K562 (cell line): ENCODE results near the gene PSMD8. TPM values are rescaled to one million over a fixed set of nuclear protein-coding genes. Genes with fewer than 3 reads are reported as not detected.

ENCODE experiments used
- CBX2 ChIP-seq: fragments of 200-600 bp; sonication (generic); IDR thresholded peaks from one replicate; pipeline ENCODE4 v1.6.1; 2012; ENCODE audit warnings: mild to moderate bottlenecking, low read length, inconsistent platforms; ENCODE audit not compliant: insufficient read depth, poor library complexity, severe bottlenecking
- ETS2 ChIP-seq: IDR thresholded peaks from 2 replicates; pipeline ENCODE4 v1.6.1; 2016; ENCODE audit warnings: borderline replicate concordance, missing genetic modification characterization, mild to moderate bottlenecking, moderate library complexity, missing compliant biosample characterization; ENCODE audit not compliant: poor library complexity, severe bottlenecking
- HCFC1 ChIP-seq: IDR thresholded peaks from 2 replicates; pipeline ENCODE4 v1.6.1; 2012; ENCODE audit warnings: low read depth, low read length, improper control_type of control experiment
- MTA3 ChIP-seq: fragments of 450-650 bp; formaldehyde crosslinking; IDR thresholded peaks from 2 replicates; pipeline ENCODE4 v1.6.1; 2017; ENCODE audit warnings: mild to moderate bottlenecking, borderline replicate concordance
- MYNN ChIP-seq, 2 experiments: sonication (generic); formaldehyde crosslinking in 1 of 2; IDR thresholded peaks; 2 replicates each; pipeline versions ENCODE4 v1.5.0 to v1.6.1; 2016 to 2020; ENCODE audit warnings: antibody characterized with exemption in 1 of 2, missing genetic modification reagents in 1 of 2
- PHF21A ChIP-seq: fragments of 450-650 bp; IDR thresholded peaks from 2 replicates; pipeline ENCODE4 v1.6.1; 2017; ENCODE audit warnings: low read depth, borderline replicate concordance
- RAD21 ChIP-seq, 2 experiments: fragments of 250-450 bp in 1 of 2; fragments of 450-650 bp in 1 of 2; sonication (Bioruptor Pico) in 1 of 2; formaldehyde crosslinking in 1 of 2; IDR thresholded peaks in 1 of 2; conservative IDR thresholded peaks in 1 of 2; 2 replicates each; pipeline versions ENCODE4 v1.4.0 to v1.8.0; 2020 to 2022; ENCODE audit warnings: mild to moderate bottlenecking in 2 of 2, moderate library complexity in 1 of 2
- SIX5 ChIP-seq, 2 experiments: IDR thresholded peaks; 2 replicates each; pipeline ENCODE4 v1.6.1; 2011; ENCODE audit warnings: low read length in 2 of 2, borderline replicate concordance in 1 of 2, low read depth in 1 of 2, mild to moderate bottlenecking in 1 of 2, moderate library complexity in 1 of 2; ENCODE audit not compliant: insufficient read depth in 1 of 2
- SMAD2 ChIP-seq: fragments of 150-350 bp; IDR thresholded peaks from 2 replicates; pipeline ENCODE4 v1.6.1; 2014; ENCODE audit warnings: low read depth, mild to moderate bottlenecking, low read length
- SREBF2 ChIP-seq: sonication (generic); formaldehyde crosslinking; IDR thresholded peaks from 2 replicates; pipeline ENCODE4 v1.4.0; 2020; ENCODE audit warnings: mild to moderate bottlenecking, missing genetic modification reagents
- TAF9B ChIP-seq: fragments of 450-650 bp; IDR thresholded peaks from 2 replicates; pipeline ENCODE4 v1.6.1; 2018; ENCODE audit warnings: mild to moderate bottlenecking; ENCODE audit not compliant: partially characterized antibody
- ZFP91 ChIP-seq: sonication (generic); formaldehyde crosslinking; IDR thresholded peaks from 2 replicates; pipeline ENCODE4 v1.8.0; 2022; ENCODE audit warnings: mild to moderate bottlenecking, missing genetic modification reagents
- ZNF175 ChIP-seq: fragments of 200-800 bp; sonication (Bioruptor generic); IDR thresholded peaks from 2 replicates; pipeline ENCODE4 v1.6.1; 2016; ENCODE audit warnings: low read depth, mild to moderate bottlenecking, missing genetic modification characterization, missing compliant biosample characterization
- ZNF184 ChIP-seq: sonication (generic); formaldehyde crosslinking; IDR thresholded peaks from 2 replicates; pipeline ENCODE4 v1.5.0; 2020; ENCODE audit warnings: missing genetic modification reagents
- ZNF830 ChIP-seq: fragments of 250-450 bp; sonication (Bioruptor Pico); IDR thresholded peaks from 2 replicates; pipeline ENCODE4 v1.5.0; 2021; ENCODE audit warnings: mild to moderate bottlenecking
- polyA plus RNA-seq, 8 experiments: library from polyadenylated mRNA; depleted of rRNA in 4 of 8; stranded (reverse) in 5 of 8; unstranded in 3 of 8; fragments of >200 nt; fragmentation: Nextera tagmentation in 2 of 8; fragmentation: Illumina TruSeq in 1 of 8; extraction: Ambion mirVana in 2 of 8; extraction: Trizol in 1 of 8; gene quantifications; 2 replicates each; pipeline versions ENCODE4 v1.2.1 to v1.2.3, GENCODE V29; 2011 to 2014; ENCODE audit warnings: inconsistent platforms in 1 of 8, missing spikeins in 1 of 8
- total RNA-seq, 7 experiments: library from RNA; depleted of rRNA in 6 of 7; stranded (reverse); fragments of >200 nt in 6 of 7; fragmentation: Illumina TruSeq in 2 of 7; extraction: Trizol in 2 of 7; gene quantifications; 2 replicates each; pipeline versions ENCODE4 v1.2.1 to v1.2.3, GENCODE V29; 2011 to 2021; ENCODE audit warnings: low replicate concordance in 1 of 7
- TF ChIP-seq, protein P1 (sequence below): fragments of 250-450 bp; sonication (Bioruptor Pico); IDR thresholded peaks from 2 replicates; pipeline ENCODE4 v1.4.0; 2020; ENCODE audit warnings: mild to moderate bottlenecking, moderate library complexity
- TF ChIP-seq, protein P2 (sequence below): sonication (generic); formaldehyde crosslinking; IDR thresholded peaks from 2 replicates; pipeline ENCODE4 v1.8.1; 2022; ENCODE audit warnings: missing genetic modification reagents
- TF ChIP-seq, protein P3 (sequence below): sonication (generic); formaldehyde crosslinking; IDR thresholded peaks from 2 replicates; pipeline ENCODE4 v1.8.0; 2022; ENCODE audit warnings: missing genetic modification reagents, mild to moderate bottlenecking, borderline replicate concordance

The PSMD8 gene
- total and polyA plus RNA-seq, 9 of the 15 experiments (the other 6 are each of a cell fraction or from before 2014, with no cell fraction given), result 130 to 583 (median 315) TPM

DNA sequence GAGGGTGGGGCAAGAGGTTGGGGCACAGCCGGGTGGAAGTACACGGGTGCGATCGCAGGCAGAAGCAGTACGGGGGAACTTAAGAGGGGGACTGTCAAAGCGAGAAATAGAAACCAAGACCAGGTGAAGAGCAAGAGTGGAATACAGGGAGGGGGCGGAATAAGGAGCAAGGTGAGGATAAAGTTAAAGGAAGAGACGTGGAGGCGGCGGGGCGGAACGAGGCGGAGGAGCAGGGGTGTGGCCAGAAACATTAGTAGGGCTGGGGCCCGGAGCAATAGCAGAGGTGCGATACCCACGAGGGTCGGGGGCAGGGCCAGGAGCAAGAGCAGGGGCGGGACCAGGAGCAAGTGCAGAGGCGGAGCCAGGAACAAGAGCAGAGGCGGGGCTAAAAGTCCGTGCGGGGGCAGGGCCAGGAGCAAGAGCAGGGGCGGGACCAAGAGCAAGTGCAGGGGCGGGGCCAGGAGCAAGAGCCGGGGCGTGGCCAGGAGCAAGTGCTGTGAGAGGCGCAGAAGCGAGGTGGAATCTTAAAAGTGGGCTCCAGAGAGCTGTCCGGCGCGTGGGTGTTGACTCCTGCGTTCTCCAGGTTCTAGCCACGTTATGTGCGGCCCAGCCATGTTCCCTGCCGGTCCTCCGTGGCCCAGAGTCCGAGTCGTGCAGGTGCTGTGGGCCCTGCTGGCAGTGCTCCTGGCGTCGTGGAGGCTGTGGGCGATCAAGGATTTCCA is 37.6 kb upstream of the PSMD8 start (continued):
- TF ChIP-seq ZNF175 (CRISPR knock-in tag), result no peak
- TF ChIP-seq ZFP91 (CRISPR knock-in tag), result no peak
- TF ChIP-seq, protein P1, sequence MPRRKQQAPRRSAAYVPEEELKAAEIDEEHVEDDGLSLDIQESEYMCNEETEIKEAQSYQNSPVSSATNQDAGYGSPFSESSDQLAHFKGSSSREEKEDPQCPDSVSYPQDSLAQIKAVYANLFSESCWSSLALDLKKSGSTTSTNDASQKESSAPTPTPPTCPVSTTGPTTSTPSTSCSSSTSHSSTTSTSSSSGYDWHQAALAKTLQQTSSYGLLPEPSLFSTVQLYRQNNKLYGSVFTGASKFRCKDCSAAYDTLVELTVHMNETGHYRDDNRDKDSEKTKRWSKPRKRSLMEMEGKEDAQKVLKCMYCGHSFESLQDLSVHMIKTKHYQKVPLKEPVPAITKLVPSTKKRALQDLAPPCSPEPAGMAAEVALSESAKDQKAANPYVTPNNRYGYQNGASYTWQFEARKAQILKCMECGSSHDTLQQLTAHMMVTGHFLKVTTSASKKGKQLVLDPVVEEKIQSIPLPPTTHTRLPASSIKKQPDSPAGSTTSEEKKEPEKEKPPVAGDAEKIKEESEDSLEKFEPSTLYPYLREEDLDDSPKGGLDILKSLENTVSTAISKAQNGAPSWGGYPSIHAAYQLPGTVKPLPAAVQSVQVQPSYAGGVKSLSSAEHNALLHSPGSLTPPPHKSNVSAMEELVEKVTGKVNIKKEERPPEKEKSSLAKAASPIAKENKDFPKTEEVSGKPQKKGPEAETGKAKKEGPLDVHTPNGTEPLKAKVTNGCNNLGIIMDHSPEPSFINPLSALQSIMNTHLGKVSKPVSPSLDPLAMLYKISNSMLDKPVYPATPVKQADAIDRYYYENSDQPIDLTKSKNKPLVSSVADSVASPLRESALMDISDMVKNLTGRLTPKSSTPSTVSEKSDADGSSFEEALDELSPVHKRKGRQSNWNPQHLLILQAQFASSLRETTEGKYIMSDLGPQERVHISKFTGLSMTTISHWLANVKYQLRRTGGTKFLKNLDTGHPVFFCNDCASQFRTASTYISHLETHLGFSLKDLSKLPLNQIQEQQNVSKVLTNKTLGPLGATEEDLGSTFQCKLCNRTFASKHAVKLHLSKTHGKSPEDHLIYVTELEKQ (CRISPR knock-in tag), result no peak
- no peak for TF ChIP-seq SIX5 (IDR thresholded peaks at IDR 0.05; ENCODE audit: borderline replicate concordance in 1 of 2, insufficient read depth in 1 of 2, low read depth in 1 of 2, low read length in 2 of 2)
- no peak for TF ChIP-seq CBX2
- no peak for TF ChIP-seq HCFC1
- no peak for TF ChIP-seq MTA3
- TF ChIP-seq ZNF830, result no peak
- TF ChIP-seq, protein P2, sequence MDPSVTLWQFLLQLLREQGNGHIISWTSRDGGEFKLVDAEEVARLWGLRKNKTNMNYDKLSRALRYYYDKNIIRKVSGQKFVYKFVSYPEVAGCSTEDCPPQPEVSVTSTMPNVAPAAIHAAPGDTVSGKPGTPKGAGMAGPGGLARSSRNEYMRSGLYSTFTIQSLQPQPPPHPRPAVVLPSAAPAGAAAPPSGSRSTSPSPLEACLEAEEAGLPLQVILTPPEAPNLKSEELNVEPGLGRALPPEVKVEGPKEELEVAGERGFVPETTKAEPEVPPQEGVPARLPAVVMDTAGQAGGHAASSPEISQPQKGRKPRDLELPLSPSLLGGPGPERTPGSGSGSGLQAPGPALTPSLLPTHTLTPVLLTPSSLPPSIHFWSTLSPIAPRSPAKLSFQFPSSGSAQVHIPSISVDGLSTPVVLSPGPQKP, result no peak
- no peak for TF ChIP-seq SREBF2 (CRISPR knock-in tag)
- no peak for TF ChIP-seq ZNF184 (CRISPR knock-in tag)
- TF ChIP-seq, protein P3, sequence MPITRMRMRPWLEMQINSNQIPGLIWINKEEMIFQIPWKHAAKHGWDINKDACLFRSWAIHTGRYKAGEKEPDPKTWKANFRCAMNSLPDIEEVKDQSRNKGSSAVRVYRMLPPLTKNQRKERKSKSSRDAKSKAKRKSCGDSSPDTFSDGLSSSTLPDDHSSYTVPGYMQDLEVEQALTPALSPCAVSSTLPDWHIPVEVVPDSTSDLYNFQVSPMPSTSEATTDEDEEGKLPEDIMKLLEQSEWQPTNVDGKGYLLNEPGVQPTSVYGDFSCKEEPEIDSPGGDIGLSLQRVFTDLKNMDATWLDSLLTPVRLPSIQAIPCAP, result no peak
- no peak for TF ChIP-seq RAD21 (CRISPR knock-in tag; conservative IDR thresholded peaks at IDR 0.05 in 1 of 2, IDR thresholded peaks at IDR 0.05 in 1 of 2)
- TF ChIP-seq SMAD2, result no peak
- TF ChIP-seq MYNN (IDR thresholded peaks at IDR 0.05), result no peak
- TF ChIP-seq MYNN (CRISPR knock-in tag; IDR thresholded peaks at IDR 0.05), result no peak
- no peak for TF ChIP-seq TAF9B
- no peak for TF ChIP-seq PHF21A
- no peak for TF ChIP-seq ETS2 (tag)
